GM23338 (cell line): ENCODE results near the gene RYR2.

ENCODE experiments used
- CREB1 ChIP-seq: fragments of 250-450 bp; sonication (Bioruptor Pico); IDR thresholded peaks from 2 replicates; pipeline ENCODE4 v1.5.0; 2020; ENCODE audit warnings: low read depth, mild to moderate bottlenecking, moderate library complexity
- EZH2 ChIP-seq: fragments of 200-600 bp; sonication (generic); IDR thresholded peaks from one replicate; pipeline ENCODE4 v1.8.0; 2017; ENCODE audit warnings: antibody characterized with exemption, mild to moderate bottlenecking, low read depth; ENCODE audit not compliant: unreplicated experiment
- EZH2phosphoT487 ChIP-seq: fragments of 200-600 bp; sonication (generic); IDR thresholded peaks from one replicate; pipeline ENCODE4 v1.8.1; 2018; ENCODE audit warnings: antibody characterized with exemption; ENCODE audit not compliant: unreplicated experiment
- JUNB ChIP-seq: IDR thresholded peaks from one replicate; pipeline ENCODE4 v1.6.1; 2016; ENCODE audit warnings: antibody characterized with exemption; ENCODE audit not compliant: unreplicated experiment
- NANOG ChIP-seq: IDR thresholded peaks from 2 replicates; pipeline ENCODE4 v1.6.1; 2016; ENCODE audit warnings: antibody characterized with exemption, borderline replicate concordance
- POLR2AphosphoS5 ChIP-seq: IDR thresholded peaks from 2 replicates; pipeline ENCODE4 v1.6.1; 2016; ENCODE audit warnings: antibody characterized with exemption, low read depth
- STAT1 ChIP-seq: IDR thresholded peaks from one replicate; pipeline ENCODE4 v1.6.1; 2016; ENCODE audit warnings: antibody characterized with exemption; ENCODE audit not compliant: unreplicated experiment
- ZNF114 ChIP-seq: fragments of 250-450 bp; sonication (Bioruptor Pico); IDR thresholded peaks from 2 replicates; pipeline ENCODE4 v1.5.0; 2020; ENCODE audit warnings: mild to moderate bottlenecking, moderate library complexity
- TF ChIP-seq, protein P1 (sequence below): IDR thresholded peaks from one replicate; pipeline ENCODE4 v1.6.1; 2018; ENCODE audit warnings: antibody characterized with exemption; ENCODE audit not compliant: unreplicated experiment
- TF ChIP-seq, protein P2 (sequence below), 2 experiments: fragments of 200-600 bp in 1 of 2; sonication (generic) in 1 of 2; conservative IDR thresholded peaks; 2 replicates each; pipeline versions ENCODE4 v1.5.1 to v1.6.1; 2016 to 2017; ENCODE audit warnings: antibody characterized with exemption in 2 of 2, low read depth in 2 of 2, mild to moderate bottlenecking in 2 of 2, moderate library complexity in 1 of 2
- TF ChIP-seq, protein P3 (sequence below): IDR thresholded peaks from 2 replicates; pipeline ENCODE4 v1.6.1; 2016; ENCODE audit warnings: antibody characterized with exemption
- TF ChIP-seq, protein P4 (sequence below): fragments of 250-450 bp; sonication (Bioruptor Pico); IDR thresholded peaks from 2 replicates; pipeline ENCODE4 v1.5.0; 2020; ENCODE audit warnings: mild to moderate bottlenecking, moderate library complexity

DNA sequence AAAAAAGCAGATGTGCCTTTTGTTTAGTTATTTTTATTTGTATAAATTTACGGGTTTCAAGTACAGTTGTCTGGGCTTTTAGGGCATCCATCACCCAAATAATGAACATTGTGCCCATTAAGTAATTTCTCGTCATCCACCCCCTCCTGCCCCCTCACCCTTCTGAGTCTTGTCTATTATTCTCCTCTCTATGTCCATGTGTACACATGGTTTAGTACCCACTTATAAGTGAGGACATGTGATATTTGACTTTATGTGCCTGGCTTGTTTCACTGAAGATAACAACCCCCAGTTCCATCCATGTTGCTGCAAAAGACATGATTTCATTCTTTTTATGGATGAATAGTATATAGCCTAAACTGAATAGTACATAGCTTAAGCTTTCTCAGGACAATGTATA, 659.5 kb downstream of the RYR2 start:
- TF ChIP-seq POLR2AphosphoS5: no peak
- TF ChIP-seq, protein P1, sequence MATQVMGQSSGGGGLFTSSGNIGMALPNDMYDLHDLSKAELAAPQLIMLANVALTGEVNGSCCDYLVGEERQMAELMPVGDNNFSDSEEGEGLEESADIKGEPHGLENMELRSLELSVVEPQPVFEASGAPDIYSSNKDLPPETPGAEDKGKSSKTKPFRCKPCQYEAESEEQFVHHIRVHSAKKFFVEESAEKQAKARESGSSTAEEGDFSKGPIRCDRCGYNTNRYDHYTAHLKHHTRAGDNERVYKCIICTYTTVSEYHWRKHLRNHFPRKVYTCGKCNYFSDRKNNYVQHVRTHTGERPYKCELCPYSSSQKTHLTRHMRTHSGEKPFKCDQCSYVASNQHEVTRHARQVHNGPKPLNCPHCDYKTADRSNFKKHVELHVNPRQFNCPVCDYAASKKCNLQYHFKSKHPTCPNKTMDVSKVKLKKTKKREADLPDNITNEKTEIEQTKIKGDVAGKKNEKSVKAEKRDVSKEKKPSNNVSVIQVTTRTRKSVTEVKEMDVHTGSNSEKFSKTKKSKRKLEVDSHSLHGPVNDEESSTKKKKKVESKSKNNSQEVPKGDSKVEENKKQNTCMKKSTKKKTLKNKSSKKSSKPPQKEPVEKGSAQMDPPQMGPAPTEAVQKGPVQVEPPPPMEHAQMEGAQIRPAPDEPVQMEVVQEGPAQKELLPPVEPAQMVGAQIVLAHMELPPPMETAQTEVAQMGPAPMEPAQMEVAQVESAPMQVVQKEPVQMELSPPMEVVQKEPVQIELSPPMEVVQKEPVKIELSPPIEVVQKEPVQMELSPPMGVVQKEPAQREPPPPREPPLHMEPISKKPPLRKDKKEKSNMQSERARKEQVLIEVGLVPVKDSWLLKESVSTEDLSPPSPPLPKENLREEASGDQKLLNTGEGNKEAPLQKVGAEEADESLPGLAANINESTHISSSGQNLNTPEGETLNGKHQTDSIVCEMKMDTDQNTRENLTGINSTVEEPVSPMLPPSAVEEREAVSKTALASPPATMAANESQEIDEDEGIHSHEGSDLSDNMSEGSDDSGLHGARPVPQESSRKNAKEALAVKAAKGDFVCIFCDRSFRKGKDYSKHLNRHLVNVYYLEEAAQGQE: no peak
- TF ChIP-seq, protein P2, sequence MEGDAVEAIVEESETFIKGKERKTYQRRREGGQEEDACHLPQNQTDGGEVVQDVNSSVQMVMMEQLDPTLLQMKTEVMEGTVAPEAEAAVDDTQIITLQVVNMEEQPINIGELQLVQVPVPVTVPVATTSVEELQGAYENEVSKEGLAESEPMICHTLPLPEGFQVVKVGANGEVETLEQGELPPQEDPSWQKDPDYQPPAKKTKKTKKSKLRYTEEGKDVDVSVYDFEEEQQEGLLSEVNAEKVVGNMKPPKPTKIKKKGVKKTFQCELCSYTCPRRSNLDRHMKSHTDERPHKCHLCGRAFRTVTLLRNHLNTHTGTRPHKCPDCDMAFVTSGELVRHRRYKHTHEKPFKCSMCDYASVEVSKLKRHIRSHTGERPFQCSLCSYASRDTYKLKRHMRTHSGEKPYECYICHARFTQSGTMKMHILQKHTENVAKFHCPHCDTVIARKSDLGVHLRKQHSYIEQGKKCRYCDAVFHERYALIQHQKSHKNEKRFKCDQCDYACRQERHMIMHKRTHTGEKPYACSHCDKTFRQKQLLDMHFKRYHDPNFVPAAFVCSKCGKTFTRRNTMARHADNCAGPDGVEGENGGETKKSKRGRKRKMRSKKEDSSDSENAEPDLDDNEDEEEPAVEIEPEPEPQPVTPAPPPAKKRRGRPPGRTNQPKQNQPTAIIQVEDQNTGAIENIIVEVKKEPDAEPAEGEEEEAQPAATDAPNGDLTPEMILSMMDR (conservative IDR thresholded peaks at IDR 0.05; ENCODE audit: low read depth in 2 of 2): no peak
- TF ChIP-seq, protein P3, sequence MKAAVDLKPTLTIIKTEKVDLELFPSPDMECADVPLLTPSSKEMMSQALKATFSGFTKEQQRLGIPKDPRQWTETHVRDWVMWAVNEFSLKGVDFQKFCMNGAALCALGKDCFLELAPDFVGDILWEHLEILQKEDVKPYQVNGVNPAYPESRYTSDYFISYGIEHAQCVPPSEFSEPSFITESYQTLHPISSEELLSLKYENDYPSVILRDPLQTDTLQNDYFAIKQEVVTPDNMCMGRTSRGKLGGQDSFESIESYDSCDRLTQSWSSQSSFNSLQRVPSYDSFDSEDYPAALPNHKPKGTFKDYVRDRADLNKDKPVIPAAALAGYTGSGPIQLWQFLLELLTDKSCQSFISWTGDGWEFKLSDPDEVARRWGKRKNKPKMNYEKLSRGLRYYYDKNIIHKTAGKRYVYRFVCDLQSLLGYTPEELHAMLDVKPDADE: no peak
- TF ChIP-seq ZNF114: no peak
- no peak for TF ChIP-seq CREB1
- no peak for TF ChIP-seq EZH2
- TF ChIP-seq, protein P4, sequence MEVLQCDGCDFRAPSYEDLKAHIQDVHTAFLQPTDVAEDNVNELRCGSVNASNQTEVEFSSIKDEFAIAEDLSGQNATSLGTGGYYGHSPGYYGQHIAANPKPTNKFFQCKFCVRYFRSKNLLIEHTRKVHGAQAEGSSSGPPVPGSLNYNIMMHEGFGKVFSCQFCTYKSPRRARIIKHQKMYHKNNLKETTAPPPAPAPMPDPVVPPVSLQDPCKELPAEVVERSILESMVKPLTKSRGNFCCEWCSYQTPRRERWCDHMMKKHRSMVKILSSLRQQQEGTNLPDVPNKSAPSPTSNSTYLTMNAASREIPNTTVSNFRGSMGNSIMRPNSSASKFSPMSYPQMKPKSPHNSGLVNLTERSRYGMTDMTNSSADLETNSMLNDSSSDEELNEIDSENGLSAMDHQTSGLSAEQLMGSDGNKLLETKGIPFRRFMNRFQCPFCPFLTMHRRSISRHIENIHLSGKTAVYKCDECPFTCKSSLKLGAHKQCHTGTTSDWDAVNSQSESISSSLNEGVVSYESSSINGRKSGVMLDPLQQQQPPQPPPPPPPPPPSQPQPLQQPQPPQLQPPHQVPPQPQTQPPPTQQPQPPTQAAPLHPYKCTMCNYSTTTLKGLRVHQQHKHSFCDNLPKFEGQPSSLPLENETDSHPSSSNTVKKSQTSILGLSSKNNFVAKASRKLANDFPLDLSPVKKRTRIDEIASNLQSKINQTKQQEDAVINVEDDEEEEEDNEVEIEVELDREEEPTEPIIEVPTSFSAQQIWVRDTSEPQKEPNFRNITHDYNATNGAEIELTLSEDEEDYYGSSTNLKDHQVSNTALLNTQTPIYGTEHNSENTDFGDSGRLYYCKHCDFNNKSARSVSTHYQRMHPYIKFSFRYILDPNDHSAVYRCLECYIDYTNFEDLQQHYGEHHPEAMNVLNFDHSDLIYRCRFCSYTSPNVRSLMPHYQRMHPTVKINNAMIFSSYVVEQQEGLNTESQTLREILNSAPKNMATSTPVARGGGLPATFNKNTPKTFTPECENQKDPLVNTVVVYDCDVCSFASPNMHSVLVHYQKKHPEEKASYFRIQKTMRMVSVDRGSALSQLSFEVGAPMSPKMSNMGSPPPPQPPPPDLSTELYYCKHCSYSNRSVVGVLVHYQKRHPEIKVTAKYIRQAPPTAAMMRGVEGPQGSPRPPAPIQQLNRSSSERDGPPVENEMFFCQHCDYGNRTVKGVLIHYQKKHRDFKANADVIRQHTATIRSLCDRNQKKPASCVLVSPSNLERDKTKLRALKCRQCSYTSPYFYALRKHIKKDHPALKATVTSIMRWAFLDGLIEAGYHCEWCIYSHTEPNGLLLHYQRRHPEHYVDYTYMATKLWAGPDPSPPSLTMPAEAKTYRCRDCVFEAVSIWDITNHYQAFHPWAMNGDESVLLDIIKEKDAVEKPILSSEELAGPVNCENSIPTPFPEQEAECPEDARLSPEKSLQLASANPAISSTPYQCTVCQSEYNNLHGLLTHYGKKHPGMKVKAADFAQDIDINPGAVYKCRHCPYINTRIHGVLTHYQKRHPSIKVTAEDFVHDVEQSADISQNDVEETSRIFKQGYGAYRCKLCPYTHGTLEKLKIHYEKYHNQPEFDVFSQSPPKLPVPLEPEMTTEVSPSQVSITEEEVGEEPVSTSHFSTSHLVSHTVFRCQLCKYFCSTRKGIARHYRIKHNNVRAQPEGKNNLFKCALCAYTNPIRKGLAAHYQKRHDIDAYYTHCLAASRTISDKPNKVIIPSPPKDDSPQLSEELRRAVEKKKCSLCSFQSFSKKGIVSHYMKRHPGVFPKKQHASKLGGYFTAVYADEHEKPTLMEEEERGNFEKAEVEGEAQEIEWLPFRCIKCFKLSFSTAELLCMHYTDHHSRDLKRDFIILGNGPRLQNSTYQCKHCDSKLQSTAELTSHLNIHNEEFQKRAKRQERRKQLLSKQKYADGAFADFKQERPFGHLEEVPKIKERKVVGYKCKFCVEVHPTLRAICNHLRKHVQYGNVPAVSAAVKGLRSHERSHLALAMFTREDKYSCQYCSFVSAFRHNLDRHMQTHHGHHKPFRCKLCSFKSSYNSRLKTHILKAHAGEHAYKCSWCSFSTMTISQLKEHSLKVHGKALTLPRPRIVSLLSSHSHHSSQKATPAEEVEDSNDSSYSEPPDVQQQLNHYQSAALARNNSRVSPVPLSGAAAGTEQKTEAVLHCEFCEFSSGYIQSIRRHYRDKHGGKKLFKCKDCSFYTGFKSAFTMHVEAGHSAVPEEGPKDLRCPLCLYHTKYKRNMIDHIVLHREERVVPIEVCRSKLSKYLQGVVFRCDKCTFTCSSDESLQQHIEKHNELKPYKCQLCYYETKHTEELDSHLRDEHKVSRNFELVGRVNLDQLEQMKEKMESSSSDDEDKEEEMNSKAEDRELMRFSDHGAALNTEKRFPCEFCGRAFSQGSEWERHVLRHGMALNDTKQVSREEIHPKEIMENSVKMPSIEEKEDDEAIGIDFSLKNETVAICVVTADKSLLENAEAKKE (CRISPR knock-in tag): no peak
- no peak for TF ChIP-seq EZH2phosphoT487
- TF ChIP-seq JUNB: no peak
- no peak for TF ChIP-seq STAT1
- no peak for TF ChIP-seq NANOG
